ENCODE data around the gene IGHMBP2. TPM values are rescaled to one million over a fixed set of nuclear protein-coding genes. Genes with fewer than 3 reads are reported as not detected.

IGHMBP2 gene
- total and polyA plus RNA-seq, 12 donors = 9.0 to 24.3 (median 12.1) TPM

DNA sequence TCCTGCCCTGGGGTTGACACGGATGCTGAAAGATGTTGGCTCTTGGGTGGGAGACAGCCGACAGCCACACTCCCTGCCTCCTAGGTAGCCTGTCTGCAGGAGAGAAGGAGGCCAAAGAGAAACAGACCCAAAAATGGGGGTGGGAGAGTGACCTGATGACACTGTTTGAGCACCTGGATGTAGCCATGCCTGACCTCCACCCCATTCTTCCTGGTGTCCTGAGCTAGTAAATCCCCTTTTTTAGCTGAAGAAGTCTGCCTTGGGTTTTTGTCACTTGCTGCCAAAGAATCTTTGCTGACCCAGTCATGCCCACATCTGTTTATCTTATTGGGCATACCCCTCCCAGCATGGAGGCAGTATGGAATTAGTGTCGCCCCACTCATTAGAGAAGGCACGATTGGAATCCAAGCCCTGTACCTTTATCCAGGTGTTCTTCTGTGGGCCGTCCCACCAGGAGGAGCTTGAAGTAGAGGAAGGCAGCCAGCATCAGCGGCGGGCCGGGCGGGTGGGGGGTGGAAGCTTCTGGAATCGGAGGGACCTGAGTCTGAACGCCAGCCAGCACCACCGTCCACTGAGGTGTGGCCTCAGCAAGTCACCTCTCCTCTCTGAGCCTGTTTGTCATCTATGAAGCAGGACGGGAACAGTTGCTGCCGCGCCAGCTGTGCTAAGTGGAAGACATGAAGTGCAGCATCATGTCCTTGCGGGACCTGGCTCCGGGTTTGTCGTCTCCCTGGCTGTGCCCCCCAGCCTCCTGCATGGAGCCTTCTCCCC, 37.8 kb downstream of the IGHMBP2 start:
- TF ChIP-seq, protein P1, sequence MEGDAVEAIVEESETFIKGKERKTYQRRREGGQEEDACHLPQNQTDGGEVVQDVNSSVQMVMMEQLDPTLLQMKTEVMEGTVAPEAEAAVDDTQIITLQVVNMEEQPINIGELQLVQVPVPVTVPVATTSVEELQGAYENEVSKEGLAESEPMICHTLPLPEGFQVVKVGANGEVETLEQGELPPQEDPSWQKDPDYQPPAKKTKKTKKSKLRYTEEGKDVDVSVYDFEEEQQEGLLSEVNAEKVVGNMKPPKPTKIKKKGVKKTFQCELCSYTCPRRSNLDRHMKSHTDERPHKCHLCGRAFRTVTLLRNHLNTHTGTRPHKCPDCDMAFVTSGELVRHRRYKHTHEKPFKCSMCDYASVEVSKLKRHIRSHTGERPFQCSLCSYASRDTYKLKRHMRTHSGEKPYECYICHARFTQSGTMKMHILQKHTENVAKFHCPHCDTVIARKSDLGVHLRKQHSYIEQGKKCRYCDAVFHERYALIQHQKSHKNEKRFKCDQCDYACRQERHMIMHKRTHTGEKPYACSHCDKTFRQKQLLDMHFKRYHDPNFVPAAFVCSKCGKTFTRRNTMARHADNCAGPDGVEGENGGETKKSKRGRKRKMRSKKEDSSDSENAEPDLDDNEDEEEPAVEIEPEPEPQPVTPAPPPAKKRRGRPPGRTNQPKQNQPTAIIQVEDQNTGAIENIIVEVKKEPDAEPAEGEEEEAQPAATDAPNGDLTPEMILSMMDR (IDR thresholded peaks at IDR 0.05) = no peak
- ATAC-seq (no peak), DNase-seq (no peak)
- no peaks in the 10 kb centered on the region for H3K27me3 ChIP-seq
- H3K9me3 ChIP-seq = no peaks in the 10 kb centered on the region
- peaks cover 0 to 5% (median under 1%) of the 10 kb centered on the region in 9 donors for H3K4me1 ChIP-seq
- H3K36me3 ChIP-seq = peaks cover 0 to 49% (median 29%) of the 10 kb centered on the region in 9 donors
- no peak overlapping the region for H3K4me3 ChIP-seq
- 89 to 94% methylated on average over 18 of the region's 18 CpGs for WGBS, 2 donors
- intact Hi-C loops (cut with DNase I) = loop anchor here in 1 of 10 donors (2.0 kb wide), 1 partner anchor 71 kb away; no protein-coding TSS in a partner anchor
- no peak overlapping the region for H3K27ac ChIP-seq

DNA sequence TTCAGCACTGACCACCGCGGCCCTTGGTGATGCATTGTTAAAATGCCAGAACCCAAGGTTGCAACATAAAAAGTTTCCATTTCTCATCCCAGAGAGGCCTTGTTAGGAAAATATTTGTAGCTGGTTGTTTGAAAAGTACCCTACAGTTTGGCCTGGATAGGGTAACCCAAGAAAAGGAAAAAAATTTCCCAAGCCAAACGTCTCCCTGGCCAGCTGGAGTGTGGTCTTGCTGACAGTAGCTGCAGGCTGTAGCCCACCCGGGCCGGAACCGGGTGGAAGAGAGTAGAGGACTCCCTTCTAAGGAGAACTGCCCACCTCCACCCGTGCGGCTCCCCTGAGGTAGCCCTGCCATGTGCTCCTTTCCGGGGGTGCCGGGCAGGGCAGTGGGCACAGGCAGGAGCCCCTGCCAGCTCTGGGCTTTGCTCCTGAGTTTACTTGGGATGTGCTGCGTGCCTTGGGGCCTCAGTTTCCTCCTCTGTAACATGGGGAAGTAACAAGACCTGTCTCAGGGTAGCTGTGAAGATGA, 38.5 kb downstream of the IGHMBP2 start:
- H3K27ac ChIP-seq = peak overlapping the region in 3 of 10 donors; percentile 3 to 40 (median 28)
- H3K4me3 ChIP-seq = no peak overlapping the region
- ATAC-seq (no peak), DNase-seq (no peak)
- H3K36me3 ChIP-seq = peaks cover 0 to 43% (median 24%) of the 10 kb centered on the region in 9 donors
- peaks cover 0 to 10% (median 5%) of the 10 kb centered on the region in 9 donors for H3K4me1 ChIP-seq
- 77 to 80% methylated on average over 11 of the region's 11 CpGs for WGBS, 2 donors
- intact Hi-C loops (cut with DNase I) = loop anchor here in 1 of 10 donors (2.0 kb wide), 1 partner anchor 71 kb away; no protein-coding TSS in a partner anchor
- no peaks in the 10 kb centered on the region for H3K9me3 ChIP-seq
- TF ChIP-seq, protein P1 (IDR thresholded peaks at IDR 0.05) = no peak
- no peaks in the 10 kb centered on the region for H3K27me3 ChIP-seq

DNA sequence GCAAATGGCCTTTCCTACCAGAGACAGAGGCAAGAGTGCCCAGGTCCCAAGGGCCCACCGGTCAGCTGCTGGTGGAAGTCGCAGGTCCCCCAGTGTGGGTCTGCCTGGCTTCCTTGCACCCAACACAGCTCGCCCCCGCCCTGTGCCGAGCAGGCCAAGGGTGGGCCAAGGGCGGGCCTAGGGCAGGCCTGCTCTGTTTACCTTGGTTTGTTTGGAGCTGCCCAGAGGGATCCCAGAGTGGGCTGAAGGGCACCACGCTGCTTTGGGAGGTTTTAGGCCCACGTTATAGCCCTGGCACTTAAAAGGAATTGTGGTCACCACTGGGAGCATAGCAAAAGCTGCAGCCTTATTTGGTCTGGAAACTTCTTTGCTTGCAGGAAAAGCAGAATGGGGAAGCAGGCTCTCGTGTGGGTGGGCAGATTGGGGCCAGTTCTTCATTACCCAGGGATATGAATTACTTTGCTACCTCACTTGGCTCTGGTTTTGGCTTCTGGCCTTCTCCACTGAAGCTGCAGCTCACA, 39.1 kb downstream of the IGHMBP2 start:
- WGBS, 2 donors = 66 to 72% methylated on average over 9 of the region's 9 CpGs
- H3K27me3 ChIP-seq = no peaks in the 10 kb centered on the region
- H3K27ac ChIP-seq = peak overlapping the region in 2 of 10 donors; percentile 3 to 28
- no peaks in the 10 kb centered on the region for H3K9me3 ChIP-seq
- TF ChIP-seq, protein P1 (IDR thresholded peaks at IDR 0.05) = no peak
- H3K36me3 ChIP-seq = peaks cover 0 to 36% (median 17%) of the 10 kb centered on the region in 9 donors
- H3K4me3 ChIP-seq = no peak overlapping the region
- DNase-seq = no peak
- peak in 6 of 8 donors; percentile 13 to 46 (median 34) for ATAC-seq
- H3K4me1 ChIP-seq = peaks cover 0 to 14% (median 6%) of the 10 kb centered on the region in 9 donors
- intact Hi-C loops (cut with DNase I) = loop anchor here in 1 of 10 donors (2.0 kb wide), 1 partner anchor 72 kb away; no protein-coding TSS in a partner anchor

DNA sequence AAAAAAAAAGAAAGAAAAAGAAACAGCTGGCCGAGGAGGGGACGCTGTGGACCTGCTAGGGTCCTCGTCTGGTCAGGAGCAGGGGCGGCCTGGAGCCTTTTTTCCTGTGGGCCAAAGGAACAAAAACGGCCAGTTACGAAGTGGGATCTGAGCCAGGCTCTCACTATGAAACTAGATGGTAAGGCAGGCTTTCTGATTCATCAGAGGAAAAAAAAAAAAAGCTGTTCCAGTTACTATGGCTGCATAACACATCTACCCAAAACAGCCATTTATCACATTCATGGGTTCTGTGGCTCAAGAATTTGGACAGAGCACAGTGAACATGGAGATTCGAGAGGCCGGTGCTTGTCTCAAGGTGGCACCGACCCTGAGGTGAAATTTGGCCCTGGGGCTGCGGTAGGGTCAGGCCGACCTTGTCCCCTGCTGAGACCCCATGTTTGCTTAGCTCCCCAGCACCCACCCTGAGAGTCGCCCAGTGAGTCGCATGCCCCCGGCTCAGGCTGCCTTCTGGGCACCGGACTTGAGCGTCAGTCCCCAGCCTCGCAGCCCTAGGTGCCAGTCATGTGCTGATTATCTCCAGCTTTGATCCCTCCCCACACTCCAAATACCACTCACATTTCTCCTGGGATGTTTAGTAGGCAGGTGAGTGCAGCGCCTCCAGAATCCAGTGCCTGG, 42.9 kb downstream of the IGHMBP2 start:
- ATAC-seq = peak; percentile 11 to 71 (median 56)
- Histone ChIP-seq H3K4me1 (peaks cover 0 to 20% (median 6%) of the 10 kb centered on the region in 9 donors), H3K36me3 (peaks cover 0 to 5% (median 0%) of the 10 kb centered on the region in 9 donors), H3K4me3 (no peak overlapping the region), H3K9me3 (no peaks in the 10 kb centered on the region), H3K27ac (no peak overlapping the region), H3K27me3 (no peaks in the 10 kb centered on the region)
- WGBS, 2 donors = 55 to 57% methylated on average over 18 of the region's 18 CpGs
- TF ChIP-seq, protein P1 (IDR thresholded peaks at IDR 0.05) = no peak
- DNase-seq = no peak
- intact Hi-C loops (cut with DNase I) = no loop called here
